ENCODE results near the gene GRIN2A. TPM values are rescaled to one million over a fixed set of nuclear protein-coding genes. Genes with fewer than 3 reads are reported as not detected.
A peak's percentile ranks its signal among the peaks of the same experiment; 100 is the strongest.

GRIN2A gene
- total RNA-seq, 1 experiment from 2014 or later: 4.8 TPM

GRCh38 chr16:10181196-10182162, 749 bp downstream of the GRIN2A start:
- DNase-seq (ENCODE audit: low read depth): peak; percentile 86

- DNase-seq (ENCODE audit: low read depth): peak; percentile 75
These were observed 1.5 kb downstream of the GRIN2A start for GRCh38 chr16:10180771-10181163.

- peak; percentile 4 for DNase-seq (ENCODE audit: low read depth)
These were observed 2.0 kb downstream of the GRIN2A start for GRCh38 chr16:10180042-10180770.

- DNase-seq (ENCODE audit: low read depth): no peak
These were observed 3.7 kb downstream of the GRIN2A start for GRCh38 chr16:10178526-10178925.

- peak; percentile 69 for DNase-seq (ENCODE audit: low read depth)
These were observed 4.1 kb downstream of the GRIN2A start for GRCh38 chr16:10178080-10178479.

- peak; percentile 94 for DNase-seq (ENCODE audit: low read depth)
These were observed 9.2 kb downstream of the GRIN2A start for GRCh38 chr16:10172848-10173655.

- DNase-seq (ENCODE audit: low read depth): peak; percentile 15
These were observed 11.0 kb downstream of the GRIN2A start for GRCh38 chr16:10171221-10171620.

GRCh38 chr16:10169904-10170410, 12.3 kb downstream of the GRIN2A start:
- no peak for DNase-seq (ENCODE audit: low read depth)

GRCh38 chr16:10169031-10169430, 13.2 kb downstream of the GRIN2A start:
- DNase-seq (ENCODE audit: low read depth): no peak

- DNase-seq (ENCODE audit: low read depth): peak; percentile 72
These were observed 14.0 kb downstream of the GRIN2A start for GRCh38 chr16:10168258-10168657.

GRCh38 chr16:10165643-10166042, 16.6 kb downstream of the GRIN2A start:
- DNase-seq (ENCODE audit: low read depth): no peak

GRCh38 chr16:10162981-10163380, 19.2 kb downstream of the GRIN2A start:
- DNase-seq (ENCODE audit: low read depth): no peak

- DNase-seq (ENCODE audit: low read depth): peak; percentile 16
These were observed 26.1 kb downstream of the GRIN2A start for GRCh38 chr16:10156099-10156498.

- DNase-seq (ENCODE audit: low read depth): peak; percentile 33
These were observed 27.8 kb downstream of the GRIN2A start for GRCh38 chr16:10154389-10154788.

- peak; percentile 7 for DNase-seq (ENCODE audit: low read depth)
These were observed 28.2 kb downstream of the GRIN2A start for GRCh38 chr16:10153985-10154384.

- DNase-seq (ENCODE audit: low read depth): no peak
These were observed 30.5 kb downstream of the GRIN2A start for GRCh38 chr16:10151718-10152117.

GRCh38 chr16:10150906-10151305, 31.3 kb downstream of the GRIN2A start:
- peak; percentile 72 for DNase-seq (ENCODE audit: low read depth)

- DNase-seq (ENCODE audit: low read depth): no peak
These were observed 36.6 kb downstream of the GRIN2A start for GRCh38 chr16:10145542-10146035.

- DNase-seq (ENCODE audit: low read depth): no peak
These were observed 40.6 kb downstream of the GRIN2A start for GRCh38 chr16:10141671-10142070.

GRCh38 chr16:10138881-10139280, 43.3 kb downstream of the GRIN2A start:
- DNase-seq (ENCODE audit: low read depth): no peak

- DNase-seq (ENCODE audit: low read depth): no peak
These were observed 44.9 kb downstream of the GRIN2A start for GRCh38 chr16:10137341-10137740.

All from Daoy (cell line).